NCI-H345 (cell line): ENCODE data around the gene ARHGEF16.

Experiments
- DNase-seq: peaks from one replicate; lab custom pipeline; 2025; lab: John Stamatoyannopoulos, UW

ARHGEF16 gene

GRCh38 chr1:3453891-3454810, at the start of gene ARHGEF16:
Gene ARHGEF16 (plus strand): TSS chr1:3454665. CDS start chr1:3463085, 8,420 bp downstream.
- peak; percentile 89 for DNase-seq

- DNase-seq: no peak
These were observed 49.7 kb upstream of the ARHGEF16 start for GRCh38 chr1:3404801-3405200.

GRCh38 chr1:3405491-3405890, 49.0 kb upstream of the ARHGEF16 start:
- no peak for DNase-seq

GRCh38 chr1:3405974-3406867, 48.2 kb upstream of the ARHGEF16 start:
- peak; percentile 91 for DNase-seq

- no peak for DNase-seq
These were observed 47.4 kb upstream of the ARHGEF16 start for GRCh38 chr1:3407021-3407420.

- no peak for DNase-seq
These were observed 45.7 kb upstream of the ARHGEF16 start for GRCh38 chr1:3408751-3409266.

GRCh38 chr1:3409366-3410141, 44.9 kb upstream of the ARHGEF16 start:
- no peak for DNase-seq

GRCh38 chr1:3410142-3410925, 44.1 kb upstream of the ARHGEF16 start:
- DNase-seq: peak; percentile 57

GRCh38 chr1:3411806-3412205, 42.7 kb upstream of the ARHGEF16 start:
- no peak for DNase-seq

GRCh38 chr1:3412376-3412775, 42.1 kb upstream of the ARHGEF16 start:
- DNase-seq: no peak

- DNase-seq: no peak
These were observed 40.3 kb upstream of the ARHGEF16 start for GRCh38 chr1:3413975-3414710.

GRCh38 chr1:3415260-3416090, 39.0 kb upstream of the ARHGEF16 start:
- no peak for DNase-seq

GRCh38 chr1:3417082-3417739, 37.3 kb upstream of the ARHGEF16 start:
- no peak for DNase-seq

- DNase-seq: no peak
These were observed 36.5 kb upstream of the ARHGEF16 start for GRCh38 chr1:3417934-3418333.

- no peak for DNase-seq
These were observed 35.9 kb upstream of the ARHGEF16 start for GRCh38 chr1:3418600-3418999.

- no peak for DNase-seq
These were observed 34.9 kb upstream of the ARHGEF16 start for GRCh38 chr1:3419415-3420204.

- no peak for DNase-seq
These were observed 34.1 kb upstream of the ARHGEF16 start for GRCh38 chr1:3420218-3420951.
